22Rv1 (cell line): ENCODE measurements around the gene BCAP31.

Experiments
- ZFX ChIP-seq: fragments of 450-650 bp; IDR thresholded peaks from 2 replicates; pipeline ENCODE4 v1.6.1; 2017; ENCODE audit warnings: antibody characterized with exemption, borderline replicate concordance
- TF ChIP-seq, protein P1 (sequence below): fragments of 450-650 bp; IDR thresholded peaks from 2 replicates; pipeline ENCODE4 v1.5.1; 2017; ENCODE audit warnings: mild to moderate bottlenecking

GRCh38 chrX:153740631-153741222 is 16.5 kb upstream of the BCAP31 start:
- TF ChIP-seq, protein P1, sequence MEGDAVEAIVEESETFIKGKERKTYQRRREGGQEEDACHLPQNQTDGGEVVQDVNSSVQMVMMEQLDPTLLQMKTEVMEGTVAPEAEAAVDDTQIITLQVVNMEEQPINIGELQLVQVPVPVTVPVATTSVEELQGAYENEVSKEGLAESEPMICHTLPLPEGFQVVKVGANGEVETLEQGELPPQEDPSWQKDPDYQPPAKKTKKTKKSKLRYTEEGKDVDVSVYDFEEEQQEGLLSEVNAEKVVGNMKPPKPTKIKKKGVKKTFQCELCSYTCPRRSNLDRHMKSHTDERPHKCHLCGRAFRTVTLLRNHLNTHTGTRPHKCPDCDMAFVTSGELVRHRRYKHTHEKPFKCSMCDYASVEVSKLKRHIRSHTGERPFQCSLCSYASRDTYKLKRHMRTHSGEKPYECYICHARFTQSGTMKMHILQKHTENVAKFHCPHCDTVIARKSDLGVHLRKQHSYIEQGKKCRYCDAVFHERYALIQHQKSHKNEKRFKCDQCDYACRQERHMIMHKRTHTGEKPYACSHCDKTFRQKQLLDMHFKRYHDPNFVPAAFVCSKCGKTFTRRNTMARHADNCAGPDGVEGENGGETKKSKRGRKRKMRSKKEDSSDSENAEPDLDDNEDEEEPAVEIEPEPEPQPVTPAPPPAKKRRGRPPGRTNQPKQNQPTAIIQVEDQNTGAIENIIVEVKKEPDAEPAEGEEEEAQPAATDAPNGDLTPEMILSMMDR = no peak
- no peak for TF ChIP-seq ZFX
